SK-N-SH treated with all-trans-retinoic acid at 6 μM for 48 hours (cell line): ENCODE measurements around the gene CCBE1.

Experiments used
- ATAC-seq: fragments of 200-7000 bp; cut with Tn5 transposase; 3 replicates; pipeline ENCODE4 v1.9.1; 2020; ENCODE audit warnings: mild to moderate bottlenecking, moderate library complexity
- ARNTL ChIP-seq: fragments of 450-650 bp; formaldehyde crosslinking; IDR thresholded peaks from 2 replicates; pipeline ENCODE4 v1.5.0; 2020; ENCODE audit warnings: low read depth, mild to moderate bottlenecking, moderate library complexity, borderline replicate concordance
- BACH2 ChIP-seq: fragments of 250-450 bp; sonication (Bioruptor Pico); IDR thresholded peaks from 2 replicates; pipeline ENCODE4 v1.9.0; 2021; ENCODE audit warnings: mild to moderate bottlenecking, borderline replicate concordance
- ESRRG ChIP-seq: fragments of 250-450 bp; sonication (Bioruptor Pico); IDR thresholded peaks from 2 replicates; pipeline ENCODE4 v1.6.1; 2021; ENCODE audit warnings: mild to moderate bottlenecking
- GLIS3 ChIP-seq: fragments of 250-450 bp; sonication (Bioruptor Pico); IDR thresholded peaks from 2 replicates; pipeline ENCODE4 v1.5.0; 2020; ENCODE audit warnings: mild to moderate bottlenecking, moderate library complexity
- ISL1 ChIP-seq: fragments of 250-450 bp; sonication (Bioruptor Pico); IDR thresholded peaks from 2 replicates; pipeline ENCODE4 v2.1.2; 2022; ENCODE audit warnings: mild to moderate bottlenecking, moderate library complexity
- OSR1 ChIP-seq: fragments of 250-450 bp; sonication (Bioruptor Pico); IDR thresholded peaks from 2 replicates; pipeline ENCODE4 v1.8.0; 2022; ENCODE audit warnings: moderate library complexity, mild to moderate bottlenecking, inconsistent platforms
- POU6F1 ChIP-seq: fragments of 250-450 bp; sonication (Bioruptor Pico); IDR thresholded peaks from 2 replicates; pipeline ENCODE4 v1.8.0; 2021; ENCODE audit warnings: low read depth, mild to moderate bottlenecking, moderate library complexity, borderline replicate concordance
- PPARA ChIP-seq: fragments of 250-450 bp; sonication (Bioruptor Pico); IDR thresholded peaks from 2 replicates; pipeline ENCODE4 v1.5.0; 2020; ENCODE audit warnings: mild to moderate bottlenecking, borderline replicate concordance
- SNAI2 ChIP-seq: fragments of 250-450 bp; sonication (Bioruptor Pico); IDR thresholded peaks from 2 replicates; pipeline ENCODE4 v1.5.0; 2020; ENCODE audit warnings: mild to moderate bottlenecking, moderate library complexity
- TCF4 ChIP-seq: fragments of 250-450 bp; sonication (Bioruptor Pico); IDR thresholded peaks from 2 replicates; pipeline ENCODE4 v1.8.0; 2021; ENCODE audit warnings: mild to moderate bottlenecking, moderate library complexity, borderline replicate concordance
- ZFP3 ChIP-seq: fragments of 250-450 bp; sonication (Bioruptor Pico); IDR thresholded peaks from 2 replicates; pipeline ENCODE4 v1.5.0; 2020; ENCODE audit warnings: mild to moderate bottlenecking, moderate library complexity
- ZFP30 ChIP-seq: fragments of 450-650 bp; formaldehyde crosslinking; IDR thresholded peaks from 2 replicates; pipeline ENCODE4 v1.5.0; 2022; ENCODE audit warnings: mild to moderate bottlenecking, moderate library complexity
- ZNF565 ChIP-seq: fragments of 450-650 bp; formaldehyde crosslinking; conservative IDR thresholded peaks from 2 replicates; pipeline ENCODE4 v1.5.0; 2020; ENCODE audit warnings: low read depth, mild to moderate bottlenecking, moderate library complexity
- ZNF70 ChIP-seq: fragments of 450-650 bp; formaldehyde crosslinking; IDR thresholded peaks from 2 replicates; pipeline ENCODE4 v1.5.0; 2020; ENCODE audit warnings: mild to moderate bottlenecking, moderate library complexity
- ZNF8 ChIP-seq: fragments of 450-650 bp; formaldehyde crosslinking; IDR thresholded peaks from 2 replicates; pipeline ENCODE4 v1.5.0; 2020; ENCODE audit warnings: mild to moderate bottlenecking, moderate library complexity
- TF ChIP-seq, protein P1 (sequence below): fragments of 250-450 bp; sonication (Bioruptor Pico); IDR thresholded peaks from 2 replicates; pipeline ENCODE4 v1.5.0; 2020; ENCODE audit warnings: mild to moderate bottlenecking, moderate library complexity
- TF ChIP-seq, protein P2 (sequence below): fragments of 250-450 bp; sonication (Bioruptor Pico); IDR thresholded peaks from 2 replicates; pipeline ENCODE4 v1.8.0; 2020; ENCODE audit warnings: mild to moderate bottlenecking, moderate library complexity, borderline replicate concordance

The CCBE1 gene

GRCh38 chr18:59566533-59566971, 130.7 kb downstream of the CCBE1 start:
- TF ChIP-seq ISL1 (CRISPR knock-in tag) (peak; percentile 59), ZNF565 (CRISPR knock-in tag) (no peak), TCF4 (peak; percentile 67), ZNF70 (CRISPR knock-in tag) (peak; percentile 28; the same call in 1 of the 2 replicates), ZFP30 (CRISPR knock-in tag) (no peak), ESRRG (CRISPR knock-in tag) (no peak)
- TF ChIP-seq, protein P1, sequence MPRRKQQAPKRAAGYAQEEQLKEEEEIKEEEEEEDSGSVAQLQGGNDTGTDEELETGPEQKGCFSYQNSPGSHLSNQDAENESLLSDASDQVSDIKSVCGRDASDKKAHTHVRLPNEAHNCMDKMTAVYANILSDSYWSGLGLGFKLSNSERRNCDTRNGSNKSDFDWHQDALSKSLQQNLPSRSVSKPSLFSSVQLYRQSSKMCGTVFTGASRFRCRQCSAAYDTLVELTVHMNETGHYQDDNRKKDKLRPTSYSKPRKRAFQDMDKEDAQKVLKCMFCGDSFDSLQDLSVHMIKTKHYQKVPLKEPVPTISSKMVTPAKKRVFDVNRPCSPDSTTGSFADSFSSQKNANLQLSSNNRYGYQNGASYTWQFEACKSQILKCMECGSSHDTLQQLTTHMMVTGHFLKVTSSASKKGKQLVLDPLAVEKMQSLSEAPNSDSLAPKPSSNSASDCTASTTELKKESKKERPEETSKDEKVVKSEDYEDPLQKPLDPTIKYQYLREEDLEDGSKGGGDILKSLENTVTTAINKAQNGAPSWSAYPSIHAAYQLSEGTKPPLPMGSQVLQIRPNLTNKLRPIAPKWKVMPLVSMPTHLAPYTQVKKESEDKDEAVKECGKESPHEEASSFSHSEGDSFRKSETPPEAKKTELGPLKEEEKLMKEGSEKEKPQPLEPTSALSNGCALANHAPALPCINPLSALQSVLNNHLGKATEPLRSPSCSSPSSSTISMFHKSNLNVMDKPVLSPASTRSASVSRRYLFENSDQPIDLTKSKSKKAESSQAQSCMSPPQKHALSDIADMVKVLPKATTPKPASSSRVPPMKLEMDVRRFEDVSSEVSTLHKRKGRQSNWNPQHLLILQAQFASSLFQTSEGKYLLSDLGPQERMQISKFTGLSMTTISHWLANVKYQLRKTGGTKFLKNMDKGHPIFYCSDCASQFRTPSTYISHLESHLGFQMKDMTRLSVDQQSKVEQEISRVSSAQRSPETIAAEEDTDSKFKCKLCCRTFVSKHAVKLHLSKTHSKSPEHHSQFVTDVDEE (CRISPR knock-in tag), result 0 out of 2 replicates have a peak, but pooled peaks have one; percentile 57
- no peak for ATAC-seq

DNA sequence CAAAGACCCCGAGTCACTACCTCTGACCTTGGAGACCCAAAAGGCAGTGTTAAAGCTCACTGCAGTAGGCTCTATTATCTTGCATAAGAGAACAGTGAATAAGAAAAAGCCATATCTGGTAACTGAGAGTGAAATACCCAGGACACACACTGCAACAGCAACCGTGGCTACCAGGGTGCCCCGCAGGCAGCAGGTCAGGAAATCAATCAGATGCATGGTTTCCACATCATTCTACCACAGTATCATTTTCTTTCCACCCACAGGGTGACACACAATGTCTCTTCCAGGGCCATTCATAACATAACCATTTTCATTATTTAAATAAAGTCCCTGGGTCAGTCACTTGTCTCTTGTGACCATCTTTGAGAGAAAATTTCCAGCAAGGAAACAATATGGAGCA, 131.3 kb downstream of the CCBE1 start:
- no peak for ATAC-seq
- TF ChIP-seq ISL1 (CRISPR knock-in tag) (no peak), ARNTL (no peak)

DNA sequence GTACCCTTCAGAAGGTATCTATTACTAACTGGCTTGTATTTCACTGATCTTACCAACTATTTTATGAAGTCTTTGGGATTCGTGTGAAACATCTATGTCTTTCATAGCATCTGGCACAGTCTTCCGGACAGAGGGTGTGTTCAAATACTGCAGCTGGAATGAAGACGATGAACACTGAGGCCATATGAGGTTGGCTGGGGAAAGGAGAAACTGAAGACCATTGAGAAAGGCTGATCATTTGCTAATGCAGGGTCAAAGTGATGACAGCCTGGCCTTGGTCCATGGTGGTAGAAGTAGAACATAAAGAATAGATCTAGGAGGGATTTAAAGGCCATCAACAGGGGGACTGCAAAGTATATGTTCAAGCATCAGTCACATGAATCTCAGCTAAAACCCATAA, 132.7 kb downstream of the CCBE1 start:
- no peak for ATAC-seq

More for the DNA sequence above, 132.7 kb downstream of the CCBE1 start:
- TF ChIP-seq OSR1 (CRISPR knock-in tag) (no peak), TCF4 (no peak), ISL1 (CRISPR knock-in tag) (no peak), ESRRG (CRISPR knock-in tag) (no peak), ZFP3 (CRISPR knock-in tag) (no peak), SNAI2 (CRISPR knock-in tag) (no peak), BACH2 (CRISPR knock-in tag) (no peak), ZNF8 (CRISPR knock-in tag) (no peak), ZNF70 (CRISPR knock-in tag) (no peak), ZNF565 (CRISPR knock-in tag) (no peak), ARNTL (no peak), GLIS3 (no peak), POU6F1 (CRISPR knock-in tag) (no peak), PPARA (CRISPR knock-in tag) (no peak)
- TF ChIP-seq, protein P2, sequence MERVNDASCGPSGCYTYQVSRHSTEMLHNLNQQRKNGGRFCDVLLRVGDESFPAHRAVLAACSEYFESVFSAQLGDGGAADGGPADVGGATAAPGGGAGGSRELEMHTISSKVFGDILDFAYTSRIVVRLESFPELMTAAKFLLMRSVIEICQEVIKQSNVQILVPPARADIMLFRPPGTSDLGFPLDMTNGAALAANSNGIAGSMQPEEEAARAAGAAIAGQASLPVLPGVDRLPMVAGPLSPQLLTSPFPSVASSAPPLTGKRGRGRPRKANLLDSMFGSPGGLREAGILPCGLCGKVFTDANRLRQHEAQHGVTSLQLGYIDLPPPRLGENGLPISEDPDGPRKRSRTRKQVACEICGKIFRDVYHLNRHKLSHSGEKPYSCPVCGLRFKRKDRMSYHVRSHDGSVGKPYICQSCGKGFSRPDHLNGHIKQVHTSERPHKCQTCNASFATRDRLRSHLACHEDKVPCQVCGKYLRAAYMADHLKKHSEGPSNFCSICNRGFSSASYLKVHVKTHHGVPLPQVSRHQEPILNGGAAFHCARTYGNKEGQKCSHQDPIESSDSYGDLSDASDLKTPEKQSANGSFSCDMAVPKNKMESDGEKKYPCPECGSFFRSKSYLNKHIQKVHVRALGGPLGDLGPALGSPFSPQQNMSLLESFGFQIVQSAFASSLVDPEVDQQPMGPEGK (CRISPR knock-in tag), result no peak
- TF ChIP-seq, protein P1 (CRISPR knock-in tag), result no peak
